Lung (tissue), 12 donors: Measurements from ENCODE around the gene TSPAN18. TPM values are rescaled to one million over a fixed set of nuclear protein-coding genes. Genes with fewer than 3 reads are reported as not detected.

Experiments
- ATAC-seq: fragments of 200-7000 bp; cut with Tn5 transposase; one replicate; pipeline ENCODE4 v1.9.1; 2020; ENCODE audit warnings: moderate number of reproducible peaks; ENCODE audit not compliant: insufficient read depth, low FRiP score
- DNase-seq, 3 donors: peaks; one replicate each; pipeline ENCODE4 v3.0.0-alpha.2; 2013 to 2017
- H3K27ac ChIP-seq, 2 donors: one replicate each; pipeline ENCODE4 v1.5.1; 2013; ENCODE audit warnings: mild to moderate bottlenecking in 2 of 2, moderate library complexity in 2 of 2, control low read depth in 1 of 2, inconsistent platforms in 1 of 2, low read depth in 1 of 2, low read length in 1 of 2
- H3K27me3 ChIP-seq, 3 donors: one replicate each; pipeline ENCODE4 v1.5.1; 2013; ENCODE audit warnings: low read length in 2 of 3; ENCODE audit not compliant: control insufficient read depth in 3 of 3, insufficient read depth in 3 of 3
- H3K36me3 ChIP-seq, 4 donors: one replicate each; pipeline ENCODE4 v1.5.1; 2013; ENCODE audit warnings: low read length in 4 of 4, mild to moderate bottlenecking in 1 of 4, moderate library complexity in 1 of 4; ENCODE audit not compliant: control insufficient read depth in 4 of 4, insufficient read depth in 4 of 4
- H3K4me1 ChIP-seq, 5 donors: one replicate each; pipeline ENCODE4 v1.5.1; 2013; ENCODE audit warnings: low read length in 5 of 5, mild to moderate bottlenecking in 2 of 5, moderate library complexity in 1 of 5; ENCODE audit not compliant: control insufficient read depth in 5 of 5, insufficient read depth in 5 of 5
- H3K4me3 ChIP-seq: one replicate; pipeline ENCODE4 v1.5.1; 2013; ENCODE audit warnings: mild to moderate bottlenecking, control low read depth, moderate library complexity
- H3K9ac ChIP-seq, 2 donors: one replicate each; pipeline ENCODE4 v1.5.1; 2013; ENCODE audit warnings: low read length in 2 of 2, control low read depth in 1 of 2; ENCODE audit not compliant: insufficient read depth in 1 of 2
- H3K9me3 ChIP-seq, 4 donors: one replicate each; pipeline ENCODE4 v1.5.1; 2013; ENCODE audit warnings: low read length in 3 of 4, mild to moderate bottlenecking in 1 of 4, moderate library complexity in 1 of 4; ENCODE audit not compliant: control insufficient read depth in 4 of 4, insufficient read depth in 3 of 4
- WGBS, 2 donors: extraction: QIAGEN DNeasy Blood & Tissue Kit; methylation state at CpG; one replicate each; pipeline ENCODE4 v1.1.7; 2013; 5-methylcytosine and 5-hydroxymethylcytosine counted together
- polyA plus RNA-seq, 2 donors: library from polyadenylated mRNA; stranded (reverse); fragments of 200-250 nt; gene quantifications; one replicate each; pipeline ENCODE4 v1.2.1, GENCODE V29; 2013
- total RNA-seq, 2 donors: library from RNA; depleted of rRNA in 1 of 2; stranded (reverse); fragments of >200 nt in 1 of 2; gene quantifications; one replicate each; pipeline ENCODE4 v1.2.1, GENCODE V29; 2014 to 2021
- TF ChIP-seq, protein P1 (sequence below): IDR thresholded peaks from 2 replicates; pipeline ENCODE4 v1.5.1; 2012; ENCODE audit warnings: mild to moderate bottlenecking; ENCODE audit errors: control extremely low read depth, extremely low read depth
- donor health status: control.
- donor health status: control.
- donor health status: Bipolar disorder and iron deficiency.
- donor health status: healthy.
- donor health status: DM: yes; HTN: yes; CAD: no.

Gene TSPAN18
- total and polyA plus RNA-seq, 4 donors = 8.3 to 40.7 (median 21.4) TPM

DNA sequence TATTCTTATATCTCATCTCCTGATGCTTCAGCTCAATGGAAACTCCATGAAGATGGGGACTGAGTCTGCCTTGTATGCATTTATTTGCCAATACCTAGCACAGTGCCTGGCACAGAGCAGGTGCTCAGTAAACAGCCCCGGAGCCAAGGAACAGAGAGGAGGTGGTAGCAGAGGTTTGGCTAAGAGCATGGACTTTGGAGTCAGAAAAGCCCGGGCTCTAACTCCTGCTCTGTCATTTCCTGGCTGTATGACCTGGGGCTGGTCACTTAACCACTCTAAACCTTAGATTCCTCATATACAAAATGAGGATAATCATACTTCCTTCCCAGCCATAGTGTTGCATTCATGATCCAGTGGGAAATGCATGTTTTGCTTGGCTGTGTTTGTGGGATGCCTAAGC is 187.3 kb downstream of the TSPAN18 start:
- no peak overlapping the region for H3K27ac ChIP-seq
- TF ChIP-seq, protein P1, sequence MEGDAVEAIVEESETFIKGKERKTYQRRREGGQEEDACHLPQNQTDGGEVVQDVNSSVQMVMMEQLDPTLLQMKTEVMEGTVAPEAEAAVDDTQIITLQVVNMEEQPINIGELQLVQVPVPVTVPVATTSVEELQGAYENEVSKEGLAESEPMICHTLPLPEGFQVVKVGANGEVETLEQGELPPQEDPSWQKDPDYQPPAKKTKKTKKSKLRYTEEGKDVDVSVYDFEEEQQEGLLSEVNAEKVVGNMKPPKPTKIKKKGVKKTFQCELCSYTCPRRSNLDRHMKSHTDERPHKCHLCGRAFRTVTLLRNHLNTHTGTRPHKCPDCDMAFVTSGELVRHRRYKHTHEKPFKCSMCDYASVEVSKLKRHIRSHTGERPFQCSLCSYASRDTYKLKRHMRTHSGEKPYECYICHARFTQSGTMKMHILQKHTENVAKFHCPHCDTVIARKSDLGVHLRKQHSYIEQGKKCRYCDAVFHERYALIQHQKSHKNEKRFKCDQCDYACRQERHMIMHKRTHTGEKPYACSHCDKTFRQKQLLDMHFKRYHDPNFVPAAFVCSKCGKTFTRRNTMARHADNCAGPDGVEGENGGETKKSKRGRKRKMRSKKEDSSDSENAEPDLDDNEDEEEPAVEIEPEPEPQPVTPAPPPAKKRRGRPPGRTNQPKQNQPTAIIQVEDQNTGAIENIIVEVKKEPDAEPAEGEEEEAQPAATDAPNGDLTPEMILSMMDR = no peak
- no peaks in the 10 kb centered on the region for H3K27me3 ChIP-seq
- no peak overlapping the region for H3K9ac ChIP-seq
- ATAC-seq (no peak), DNase-seq (no peak)
- H3K36me3 ChIP-seq = no peaks in the 10 kb centered on the region
- H3K4me3 ChIP-seq = no peak overlapping the region
- H3K4me1 ChIP-seq = peaks cover 0 to 7% (median 2%) of the 10 kb centered on the region in 5 donors
- H3K9me3 ChIP-seq = no peaks in the 10 kb centered on the region
- WGBS, 2 donors = 80% methylated on average over 2 of the region's 2 CpGs

DNA sequence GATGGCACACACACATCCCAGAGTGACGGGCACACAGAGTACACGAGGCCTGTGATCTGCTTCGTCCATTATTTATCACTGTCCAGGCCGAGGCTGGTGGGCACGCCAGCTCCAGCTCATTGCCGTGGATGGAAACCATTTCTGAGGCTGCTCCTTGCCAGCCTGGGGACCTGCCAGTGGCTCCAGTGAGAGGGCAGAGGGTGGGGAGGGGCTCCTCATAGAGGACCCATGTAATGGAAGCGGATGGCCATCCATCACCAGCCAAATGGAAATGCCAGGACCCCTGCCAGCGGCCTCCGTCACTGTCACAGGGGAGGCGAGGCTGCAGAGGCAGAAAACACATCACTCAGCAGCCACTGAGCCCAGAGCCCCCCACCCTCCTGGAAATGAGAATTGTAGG is 188.2 kb downstream of the TSPAN18 start:
- Histone ChIP-seq H3K27me3 (no peaks in the 10 kb centered on the region), H3K4me1 (peaks cover 0 to 7% (median 2%) of the 10 kb centered on the region in 5 donors), H3K27ac (no peak overlapping the region), H3K9ac (no peak overlapping the region), H3K9me3 (no peaks in the 10 kb centered on the region), H3K36me3 (no peaks in the 10 kb centered on the region), H3K4me3 (no peak overlapping the region)
- WGBS, 2 donors = 80% methylated on average over 10 of the region's 10 CpGs
- DNase-seq (no peak), ATAC-seq (no peak)
- TF ChIP-seq, protein P1 = no peak

DNA sequence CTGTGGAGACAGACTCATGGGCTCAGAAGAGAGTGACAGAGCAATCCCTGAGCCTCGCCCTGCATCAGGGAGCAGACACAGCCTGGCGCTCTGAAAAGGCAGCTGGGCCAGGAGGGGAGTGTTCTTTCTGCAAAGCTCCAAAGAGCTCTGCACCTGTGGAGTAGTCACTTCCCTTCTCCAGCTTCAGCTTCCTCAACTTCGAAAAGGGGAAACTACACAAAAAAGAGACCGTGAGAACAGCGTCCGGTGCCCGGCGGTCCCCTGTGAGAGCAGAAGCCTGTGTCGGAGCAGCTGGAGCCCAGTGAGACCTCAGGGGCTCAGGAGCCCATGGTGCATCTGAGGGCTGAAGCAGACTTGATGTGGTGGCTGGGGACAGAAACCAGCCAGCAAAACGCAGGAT is 188.9 kb downstream of the TSPAN18 start:
- Histone ChIP-seq H3K9me3 (no peaks in the 10 kb centered on the region), H3K27me3 (no peaks in the 10 kb centered on the region), H3K36me3 (no peaks in the 10 kb centered on the region), H3K4me1 (peaks cover 0 to 7% (median 2%) of the 10 kb centered on the region in 5 donors), H3K4me3 (no peak overlapping the region), H3K27ac (no peak overlapping the region), H3K9ac (no peak overlapping the region)
- DNase-seq (peak in 1 of 3 donors; percentile 16), ATAC-seq (no peak)
- WGBS, 2 donors = 40 to 55% methylated on average over 10 of the region's 10 CpGs
- TF ChIP-seq, protein P1 = no peak

DNA sequence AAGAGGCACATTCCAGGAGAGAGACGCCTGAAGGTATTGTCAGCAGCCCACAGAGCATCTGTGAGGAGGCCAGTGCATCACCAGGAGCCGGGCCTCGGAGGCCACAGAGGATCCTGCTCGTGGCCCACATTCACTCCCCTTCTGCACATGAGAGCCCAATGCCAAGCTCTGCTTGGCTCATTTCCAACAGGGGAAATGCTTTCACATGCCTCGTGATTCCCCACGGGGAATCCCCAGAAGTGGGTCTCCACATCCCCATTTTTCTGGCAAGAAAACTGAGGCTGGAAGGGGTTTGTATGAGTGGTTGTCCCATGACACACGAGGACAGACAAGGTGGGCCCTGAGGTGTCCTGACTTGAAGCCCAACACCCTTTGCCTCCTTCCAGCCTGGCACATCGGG is 189.6 kb downstream of the TSPAN18 start:
- H3K27ac ChIP-seq = peak overlapping the region in 1 of 2 donors; percentile 26
- peaks cover 0 to 3% (median 2%) of the 10 kb centered on the region in 5 donors for H3K4me1 ChIP-seq
- no peak for ATAC-seq
- no peak overlapping the region for H3K4me3 ChIP-seq
- no peaks in the 10 kb centered on the region for H3K36me3 ChIP-seq
- no peaks in the 10 kb centered on the region for H3K9me3 ChIP-seq
- H3K9ac ChIP-seq = no peak overlapping the region
- TF ChIP-seq, protein P1 = no peak
- WGBS, 2 donors = 54 to 57% methylated on average over 8 of the region's 8 CpGs
- no peak for DNase-seq
- H3K27me3 ChIP-seq = no peaks in the 10 kb centered on the region
